ENCODE results near the gene COL10A1.
"Not testable (repeated sequence)": the region's sequence is repeated elsewhere in the genome, so short reads cannot be mapped to it uniquely, and the experiment has no call there.

COL10A1 gene

GRCh38 chr6:116101302-116101718 lies 24.6 kb downstream of the COL10A1 start:
- Histone ChIP-seq H3K9ac (ENCODE audit: low read depth, low read length) (peak overlapping the region; percentile 94), H3K4me3 (ENCODE audit: low read depth, low read length) (peak overlapping the region; percentile 79), H3K27ac (ENCODE audit: low read depth, low read length) (peak overlapping the region; percentile 97), H3K4me1 (ENCODE audit: control insufficient read depth, insufficient read depth, low read length) (peaks cover 41% of the 10 kb centered on the region), H3K27me3 (ENCODE audit: control insufficient read depth, insufficient read depth, low read length) (0 out of 2 replicates have a peak, but pooled peaks cover 3% of the 10 kb centered on the region), H3K9me3 (ENCODE audit: control insufficient read depth, insufficient read depth, low read length) (peaks cover 5% of the 10 kb centered on the region; the same call in 1 of the 2 replicates), H3K36me3 (ENCODE audit: control insufficient read depth, insufficient read depth, low read length) (0 out of 2 replicates have a peak, but pooled peaks cover 9% of the 10 kb centered on the region)

- peak within 1 kb of the TSS; percentile 79 for H3K4me3 ChIP-seq (ENCODE audit: low read depth, low read length)
- H3K9ac ChIP-seq (ENCODE audit: low read depth, low read length): peak within 1 kb of the TSS; percentile 94
- H3K36me3 ChIP-seq (ENCODE audit: control insufficient read depth, insufficient read depth, low read length): 0 out of 2 replicates have a peak, but pooled peaks cover 9% of the 10 kb centered on the region
- H3K27me3 ChIP-seq (ENCODE audit: control insufficient read depth, insufficient read depth, low read length): 0 out of 2 replicates have a peak, but pooled peaks cover 3% of the 10 kb centered on the region
- H3K4me1 ChIP-seq (ENCODE audit: control insufficient read depth, insufficient read depth, low read length): peaks cover 35% of the 10 kb centered on the region
- peaks cover 11% of the 10 kb centered on the region; the same call in 1 of the 2 replicates for H3K9me3 ChIP-seq (ENCODE audit: control insufficient read depth, insufficient read depth, low read length)
- H3K27ac ChIP-seq (ENCODE audit: low read depth, low read length): peak within 1 kb of the TSS; percentile 97
Observed at GRCh38 chr6:116100419-116101301, 25.3 kb downstream of the COL10A1 start, which contains the start of gene NT5DC1. NT5DC1 (plus strand) TSS chr6:116100853; CDS start chr6:116100931, 78 bp downstream.

- Histone ChIP-seq H3K36me3 (ENCODE audit: control insufficient read depth, insufficient read depth, low read length) (0 out of 2 replicates have a peak, but pooled peaks cover 9% of the 10 kb centered on the region), H3K4me3 (ENCODE audit: low read depth, low read length) (no peak overlapping the region), H3K9me3 (ENCODE audit: control insufficient read depth, insufficient read depth, low read length) (peaks cover 13% of the 10 kb centered on the region; the same call in 1 of the 2 replicates)
Observed at GRCh38 chr6:116099036-116099435, 26.9 kb downstream of the COL10A1 start.

GRCh38 chr6:116096979-116097816 lies 28.7 kb downstream of the COL10A1 start:
- Histone ChIP-seq H3K36me3 (ENCODE audit: control insufficient read depth, insufficient read depth, low read length) (no peaks in the 10 kb centered on the region), H3K4me1 (ENCODE audit: control insufficient read depth, insufficient read depth, low read length) (peaks cover 10% of the 10 kb centered on the region), H3K27ac (ENCODE audit: low read depth, low read length) (no peak overlapping the region), H3K9me3 (ENCODE audit: control insufficient read depth, insufficient read depth, low read length) (peaks cover 13% of the 10 kb centered on the region; the same call in 1 of the 2 replicates), H3K9ac (ENCODE audit: low read depth, low read length) (no peak overlapping the region), H3K4me3 (ENCODE audit: low read depth, low read length) (no peak overlapping the region), H3K27me3 (ENCODE audit: control insufficient read depth, insufficient read depth, low read length) (0 out of 2 replicates have a peak, but pooled peaks cover 3% of the 10 kb centered on the region)

More at GRCh38 chr6:116099036-116099435, 26.9 kb downstream of the COL10A1 start:
- Histone ChIP-seq H3K27me3 (ENCODE audit: control insufficient read depth, insufficient read depth, low read length) (0 out of 2 replicates have a peak, but pooled peaks cover 3% of the 10 kb centered on the region), H3K27ac (ENCODE audit: low read depth, low read length) (no peak overlapping the region), H3K4me1 (ENCODE audit: control insufficient read depth, insufficient read depth, low read length) (peaks cover 20% of the 10 kb centered on the region), H3K9ac (ENCODE audit: low read depth, low read length) (no peak overlapping the region)

- H3K27ac ChIP-seq (ENCODE audit: low read depth, low read length); H3K4me1 ChIP-seq (ENCODE audit: control insufficient read depth, insufficient read depth, low read length); H3K27me3 ChIP-seq (ENCODE audit: control insufficient read depth, insufficient read depth, low read length); H3K36me3 ChIP-seq (ENCODE audit: control insufficient read depth, insufficient read depth, low read length); H3K4me3 ChIP-seq (ENCODE audit: low read depth, low read length); H3K9ac ChIP-seq (ENCODE audit: low read depth, low read length): not testable (repeated sequence)
- H3K9me3 ChIP-seq (ENCODE audit: control insufficient read depth, insufficient read depth, low read length): peaks cover 13% of the 10 kb centered on the region; the same call in 1 of the 2 replicates
Observed at GRCh38 chr6:116096048-116096759, 29.7 kb downstream of the COL10A1 start.

GRCh38 chr6:116094041-116094440 lies 31.9 kb downstream of the COL10A1 start:
- H3K4me1 ChIP-seq (ENCODE audit: control insufficient read depth, insufficient read depth, low read length): no peaks in the 10 kb centered on the region
- no peaks in the 10 kb centered on the region for H3K27me3 ChIP-seq (ENCODE audit: control insufficient read depth, insufficient read depth, low read length)
- H3K4me3 ChIP-seq (ENCODE audit: low read depth, low read length): no peak overlapping the region
- H3K27ac ChIP-seq (ENCODE audit: low read depth, low read length): no peak overlapping the region
- no peak overlapping the region for H3K9ac ChIP-seq (ENCODE audit: low read depth, low read length)
- no peaks in the 10 kb centered on the region for H3K36me3 ChIP-seq (ENCODE audit: control insufficient read depth, insufficient read depth, low read length)
- peaks cover 13% of the 10 kb centered on the region; the same call in 1 of the 2 replicates for H3K9me3 ChIP-seq (ENCODE audit: control insufficient read depth, insufficient read depth, low read length)

GRCh38 chr6:116090251-116090650 lies 35.7 kb downstream of the COL10A1 start:
- Histone ChIP-seq H3K4me1 (ENCODE audit: control insufficient read depth, insufficient read depth, low read length) (no peaks in the 10 kb centered on the region), H3K27me3 (ENCODE audit: control insufficient read depth, insufficient read depth, low read length) (no peaks in the 10 kb centered on the region), H3K27ac (ENCODE audit: low read depth, low read length) (no peak overlapping the region), H3K4me3 (ENCODE audit: low read depth, low read length) (no peak overlapping the region), H3K9ac (ENCODE audit: low read depth, low read length) (no peak overlapping the region), H3K9me3 (ENCODE audit: control insufficient read depth, insufficient read depth, low read length) (no peaks in the 10 kb centered on the region), H3K36me3 (ENCODE audit: control insufficient read depth, insufficient read depth, low read length) (no peaks in the 10 kb centered on the region)

GRCh38 chr6:116088946-116089345 lies 37.0 kb downstream of the COL10A1 start:
- Histone ChIP-seq H3K27me3 (ENCODE audit: control insufficient read depth, insufficient read depth, low read length) (no peaks in the 10 kb centered on the region), H3K4me3 (ENCODE audit: low read depth, low read length) (no peak overlapping the region), H3K36me3 (ENCODE audit: control insufficient read depth, insufficient read depth, low read length) (no peaks in the 10 kb centered on the region), H3K9me3 (ENCODE audit: control insufficient read depth, insufficient read depth, low read length) (no peaks in the 10 kb centered on the region), H3K9ac (ENCODE audit: low read depth, low read length) (no peak overlapping the region), H3K4me1 (ENCODE audit: control insufficient read depth, insufficient read depth, low read length) (no peaks in the 10 kb centered on the region), H3K27ac (ENCODE audit: low read depth, low read length) (no peak overlapping the region)

- no peaks in the 10 kb centered on the region for H3K27me3 ChIP-seq (ENCODE audit: control insufficient read depth, insufficient read depth, low read length)
- no peak overlapping the region for H3K27ac ChIP-seq (ENCODE audit: low read depth, low read length)
- no peaks in the 10 kb centered on the region for H3K4me1 ChIP-seq (ENCODE audit: control insufficient read depth, insufficient read depth, low read length)
- H3K4me3 ChIP-seq (ENCODE audit: low read depth, low read length): no peak overlapping the region
- no peaks in the 10 kb centered on the region for H3K9me3 ChIP-seq (ENCODE audit: control insufficient read depth, insufficient read depth, low read length)
- H3K36me3 ChIP-seq (ENCODE audit: control insufficient read depth, insufficient read depth, low read length): no peaks in the 10 kb centered on the region
- H3K9ac ChIP-seq (ENCODE audit: low read depth, low read length): no peak overlapping the region
Observed at GRCh38 chr6:116087437-116088027, 38.4 kb downstream of the COL10A1 start.

- H3K27ac ChIP-seq (ENCODE audit: low read depth, low read length): no peak overlapping the region
- H3K27me3 ChIP-seq (ENCODE audit: control insufficient read depth, insufficient read depth, low read length): no peaks in the 10 kb centered on the region
- H3K4me1 ChIP-seq (ENCODE audit: control insufficient read depth, insufficient read depth, low read length): no peaks in the 10 kb centered on the region
- H3K36me3 ChIP-seq (ENCODE audit: control insufficient read depth, insufficient read depth, low read length): no peaks in the 10 kb centered on the region
- no peak overlapping the region for H3K9ac ChIP-seq (ENCODE audit: low read depth, low read length)
- H3K9me3 ChIP-seq (ENCODE audit: control insufficient read depth, insufficient read depth, low read length): no peaks in the 10 kb centered on the region
- H3K4me3 ChIP-seq (ENCODE audit: low read depth, low read length): no peak overlapping the region
Observed at GRCh38 chr6:116084284-116084683, 41.6 kb downstream of the COL10A1 start.

Data from HUES48 (cell line).